Epithelial cell of prostate (primary cell): ENCODE measurements around the gene MTCL3.
"Not testable (repeated sequence)": the region's sequence is repeated elsewhere in the genome, so short reads cannot be mapped to it uniquely, and the experiment has no call there.

Experiments used
- DNase-seq: peaks from one replicate; pipeline ENCODE4 v3.0.0-alpha.2; 2011; ENCODE audit warnings: low read depth, low spot score
- H3K27ac ChIP-seq: fragments of 450-650 bp; 2 replicates; pipeline ENCODE4 v1.5.1; 2017; ENCODE audit warnings: mild to moderate bottlenecking

MTCL3 gene

GRCh38 chr6:127441881-127442280 lies 77.3 kb downstream of the MTCL3 start:
- no peak overlapping the region for H3K27ac ChIP-seq
- DNase-seq, result no peak

- H3K27ac ChIP-seq, result no peak overlapping the region
- DNase-seq, result no peak
Observed at GRCh38 chr6:127439718-127440117, 79.4 kb downstream of the MTCL3 start.

GRCh38 chr6:127436578-127437110 lies 82.5 kb downstream of the MTCL3 start:
- no peak for DNase-seq
- no peak overlapping the region for H3K27ac ChIP-seq

GRCh38 chr6:127435626-127436220 lies 83.4 kb downstream of the MTCL3 start:
- DNase-seq, result no peak
- no peak overlapping the region for H3K27ac ChIP-seq

- H3K27ac ChIP-seq, result no peak overlapping the region
- DNase-seq, result no peak
Observed at GRCh38 chr6:127434651-127435050, 84.5 kb downstream of the MTCL3 start.

GRCh38 chr6:127428562-127428961 lies 90.6 kb downstream of the MTCL3 start:
- not testable (repeated sequence) for DNase-seq, H3K27ac ChIP-seq

GRCh38 chr6:127423921-127424320 lies 95.2 kb downstream of the MTCL3 start:
- DNase-seq, result no peak
- no peak overlapping the region for H3K27ac ChIP-seq
